Activated CD4-positive, alpha-beta T cell treated with anti-CD3 and anti-CD28 coated beads, Interleukin-2, amount 10 ng/mL, durations not matched to agents 24 days and 14 days (primary cell): ENCODE results near the gene CD6. TPM values are rescaled to one million over a fixed set of nuclear protein-coding genes. Genes with fewer than 3 reads are reported as not detected.
A peak's percentile ranks its signal among the peaks of the same experiment; 100 is the strongest.

Experiments
- DNase-seq: peaks from one replicate; pipeline ENCODE4 v3.0.0; 2022
- H3K27ac Mint-ChIP-seq: one replicate; pipeline ENCODE4 v1.8.0; 2022; ENCODE audit warnings: mild to moderate bottlenecking, mixed read lengths
- H3K27me3 Mint-ChIP-seq: one replicate; pipeline ENCODE4 v1.8.0; 2022; ENCODE audit warnings: mixed read lengths
- H3K36me3 Mint-ChIP-seq: one replicate; pipeline ENCODE4 v1.8.0; 2022; ENCODE audit warnings: low read depth, mild to moderate bottlenecking, mixed read lengths
- H3K4me1 Mint-ChIP-seq: one replicate; pipeline ENCODE4 v1.8.0; 2021; ENCODE audit warnings: mixed read lengths
- H3K4me3 Mint-ChIP-seq: one replicate; pipeline ENCODE4 v1.8.0; 2022; ENCODE audit warnings: mild to moderate bottlenecking, moderate library complexity, mixed read lengths
- H3K9me3 Mint-ChIP-seq: one replicate; pipeline ENCODE4 v1.8.0; 2021; ENCODE audit warnings: mixed read lengths
- intact Hi-C: fragments of 100-400 bp; cut with micrococcal nuclease; formaldehyde crosslinking; loops from one replicate; pipeline ENCODE4 v1.15.1; 2023
- total RNA-seq: library from RNA; stranded (reverse); gene quantifications from 2 replicates; pipeline ENCODE4 v1.2.3, GENCODE V29; 2022

Gene CD6
- total RNA-seq, 1 donor from 2014 or later, result 421 TPM

DNA sequence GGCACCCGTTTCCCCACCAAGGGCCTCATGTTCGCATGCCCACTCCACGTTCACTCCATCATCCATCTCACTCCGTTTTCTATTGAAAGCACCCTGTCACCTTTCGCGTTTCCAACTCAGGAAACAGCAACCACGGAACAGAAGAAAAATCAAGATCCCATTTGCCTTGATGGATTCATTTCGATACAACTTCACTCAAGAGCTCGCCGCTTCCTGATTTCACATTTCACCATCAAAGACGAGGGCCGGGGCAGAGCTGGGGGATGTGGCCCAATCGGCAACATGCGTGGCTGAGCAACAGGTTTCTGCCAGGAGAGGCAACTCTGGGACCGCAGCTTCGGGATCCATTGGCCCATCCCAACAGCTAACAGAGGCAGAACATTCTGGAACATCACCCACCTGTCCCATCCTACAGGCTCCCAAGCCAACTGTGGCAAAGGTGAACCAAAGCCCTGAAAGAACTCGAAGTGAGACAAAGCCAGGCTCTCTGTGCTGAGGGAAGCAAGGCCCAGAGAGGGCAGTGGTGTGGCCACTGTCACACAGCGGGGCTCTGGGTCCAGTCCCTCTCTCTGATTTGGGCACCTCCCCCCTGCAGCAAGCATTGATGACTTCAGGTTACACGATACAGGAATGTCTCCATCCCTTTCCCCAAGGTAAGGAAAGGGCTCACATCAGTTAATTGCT, 94.6 kb downstream of the CD6 start:
- peak overlapping the region; percentile 84 for H3K27ac Mint-ChIP-seq
- H3K4me3 Mint-ChIP-seq, result peak overlapping the region; percentile 65
- no peaks in the 10 kb centered on the region for H3K9me3 Mint-ChIP-seq
- peaks cover 73% of the 10 kb centered on the region for H3K36me3 Mint-ChIP-seq
- intact Hi-C loops, result no loop called here
- peaks cover 76% of the 10 kb centered on the region for H3K4me1 Mint-ChIP-seq
- peaks cover 2% of the 10 kb centered on the region for H3K27me3 Mint-ChIP-seq
- DNase-seq, result peak; percentile 87

DNA sequence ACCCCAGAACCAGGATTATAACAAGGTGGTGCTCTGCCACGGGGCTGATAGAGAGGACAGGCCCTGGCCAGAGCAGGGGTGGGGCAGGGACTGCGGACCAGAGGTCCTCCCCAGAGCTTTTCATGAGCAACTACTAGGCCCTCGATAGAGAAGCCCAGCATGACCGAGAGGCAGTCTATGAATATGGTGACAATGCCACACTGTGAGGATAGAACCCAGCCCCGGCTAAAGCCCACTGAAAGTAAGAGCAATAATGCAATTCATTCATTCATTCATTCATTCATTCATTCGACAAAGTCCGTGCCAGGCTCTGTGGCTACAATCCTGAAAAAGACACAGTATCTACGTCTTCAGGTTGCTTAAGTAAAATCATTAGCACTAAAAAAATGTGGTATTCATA, 95.2 kb downstream of the CD6 start:
- H3K4me3 Mint-ChIP-seq, result peak overlapping the region; percentile 65
- H3K36me3 Mint-ChIP-seq, result peaks cover 77% of the 10 kb centered on the region
- no peak for DNase-seq
- intact Hi-C loops, result no loop called here
- H3K9me3 Mint-ChIP-seq, result no peaks in the 10 kb centered on the region
- no peaks in the 10 kb centered on the region for H3K27me3 Mint-ChIP-seq
- peaks cover 78% of the 10 kb centered on the region for H3K4me1 Mint-ChIP-seq
- peak overlapping the region; percentile 84 for H3K27ac Mint-ChIP-seq

DNA sequence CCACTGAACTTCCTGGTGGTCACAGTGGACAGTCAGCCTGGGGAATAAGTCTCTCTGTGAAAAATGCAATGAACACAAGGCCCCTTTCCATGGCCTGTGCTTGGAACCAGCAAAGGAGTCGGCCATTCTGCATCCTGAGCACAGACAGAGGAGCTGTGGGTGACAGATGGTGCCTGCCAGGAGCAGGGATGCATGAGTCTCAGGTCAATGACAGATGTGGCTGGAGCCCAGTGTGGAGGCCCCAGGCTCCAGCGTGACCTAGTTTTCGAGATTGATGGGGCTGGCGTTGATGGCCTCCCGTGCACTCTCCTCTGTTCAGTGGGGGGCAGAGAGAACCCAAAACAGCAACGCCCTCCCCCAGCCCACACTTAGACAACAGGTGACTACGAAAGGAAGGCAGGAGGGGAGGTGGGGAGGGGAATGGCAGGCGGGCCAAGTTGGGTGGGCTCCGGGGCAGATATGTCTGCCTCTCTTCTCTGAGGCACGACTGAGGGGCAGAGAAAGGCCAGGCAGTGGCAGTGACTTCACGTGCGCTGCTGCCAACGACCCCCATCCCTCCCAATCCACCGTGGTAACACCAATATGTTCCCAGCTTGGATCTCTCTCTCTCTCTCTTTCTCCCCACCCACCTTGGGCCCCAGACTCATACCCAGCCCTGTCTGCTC, 96.4 kb downstream of the CD6 start:
- peaks cover 81% of the 10 kb centered on the region for H3K4me1 Mint-ChIP-seq
- H3K27ac Mint-ChIP-seq, result no peak overlapping the region
- no peak overlapping the region for H3K4me3 Mint-ChIP-seq
- H3K36me3 Mint-ChIP-seq, result peaks cover 78% of the 10 kb centered on the region
- no peak for DNase-seq
- intact Hi-C loops, result no loop called here
- no peaks in the 10 kb centered on the region for H3K27me3 Mint-ChIP-seq
- no peaks in the 10 kb centered on the region for H3K9me3 Mint-ChIP-seq

DNA sequence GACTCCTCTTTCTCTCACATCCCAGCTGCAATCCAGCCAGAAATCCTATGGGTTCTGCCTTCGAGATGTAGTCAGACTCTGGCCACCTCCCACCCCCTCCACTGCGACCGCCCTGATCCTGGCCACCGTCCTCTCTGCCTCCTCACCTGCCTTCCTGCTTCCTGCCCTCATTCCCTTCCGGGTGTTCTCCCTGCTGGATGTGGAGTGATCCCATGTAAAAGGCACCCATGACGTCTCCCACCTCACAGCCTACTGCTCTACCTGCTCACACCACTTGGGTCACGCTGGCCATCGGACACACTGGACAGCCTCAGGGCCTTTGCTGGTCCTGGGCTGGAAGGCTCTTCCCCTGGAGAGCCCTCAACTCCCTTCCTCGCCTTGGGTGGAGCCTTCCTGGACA, 97.1 kb downstream of the CD6 start:
- H3K4me3 Mint-ChIP-seq, result no peak overlapping the region
- intact Hi-C loops, result no loop called here
- no peaks in the 10 kb centered on the region for H3K27me3 Mint-ChIP-seq
- H3K4me1 Mint-ChIP-seq, result peaks cover 77% of the 10 kb centered on the region
- H3K27ac Mint-ChIP-seq, result no peak overlapping the region
- no peaks in the 10 kb centered on the region for H3K9me3 Mint-ChIP-seq
- no peak for DNase-seq
- H3K36me3 Mint-ChIP-seq, result peaks cover 73% of the 10 kb centered on the region

DNA sequence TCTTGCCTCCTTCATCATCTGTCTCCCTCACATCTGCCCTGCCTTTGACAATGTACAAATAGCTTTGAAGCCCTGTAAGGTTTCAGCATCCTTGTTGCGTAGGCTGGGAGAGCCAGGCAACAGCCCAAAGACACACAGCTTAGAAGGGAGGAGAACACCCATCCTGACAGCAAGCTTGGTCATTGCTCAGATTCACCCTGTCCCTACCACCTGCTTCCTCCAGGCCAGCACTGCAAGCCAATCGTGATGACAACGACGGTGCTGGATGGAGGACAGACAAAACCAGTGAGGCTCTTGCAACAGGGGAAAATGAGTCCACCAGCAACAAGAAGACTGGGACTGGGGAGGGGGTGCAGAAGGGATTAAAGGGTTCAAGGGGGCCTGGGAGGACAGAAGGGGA, 97.9 kb downstream of the CD6 start:
- DNase-seq, result no peak
- Mint-ChIP-seq H3K36me3 (peaks cover 73% of the 10 kb centered on the region), H3K27me3 (no peaks in the 10 kb centered on the region), H3K9me3 (no peaks in the 10 kb centered on the region), H3K4me1 (peaks cover 81% of the 10 kb centered on the region), H3K4me3 (no peak overlapping the region), H3K27ac (peak overlapping the region; percentile 29)
- intact Hi-C loops, result no loop called here

Other genes with a start within 250 kb of the CD6 start
- not detected in 2 replicates for gene MS4A18, start 247.0 kb upstream of the CD6 start, total RNA-seq
- gene MS4A15, start 214.8 kb upstream of the CD6 start, total RNA-seq, result not detected in 2 replicates
- not detected in 2 replicates for gene MS4A10, start 186.3 kb upstream of the CD6 start, total RNA-seq
- 90.0 and 91.3 TPM in 2 replicates for gene CCDC86, start 129.6 kb upstream of the CD6 start, total RNA-seq
- gene PTGDR2, start 115.7 kb upstream of the CD6 start, total RNA-seq, result 0.14 and 0.19 TPM in 2 replicates
- gene ZP1, start 104.1 kb upstream of the CD6 start, total RNA-seq, result not detected in 2 replicates
- 219 TPM in 2 replicates for gene PRPF19, start 65.1 kb upstream of the CD6 start, total RNA-seq
- gene TMEM109, start 57.5 kb upstream of the CD6 start, total RNA-seq, result 144 and 147 TPM in 2 replicates
- gene TMEM132A, start 47.2 kb upstream of the CD6 start, total RNA-seq, result 2.3 and 3.5 TPM in 2 replicates
- 3.0 and 4.0 TPM in 2 replicates for gene SLC15A3, start 19.5 kb upstream of the CD6 start, total RNA-seq
- 368 and 385 TPM in 2 replicates for gene CD5, start 130.8 kb downstream of the CD6 start, total RNA-seq
- 13.3 and 13.7 TPM in 2 replicates for gene VPS37C, start 189.7 kb downstream of the CD6 start, total RNA-seq
- gene PGA3, start 231.8 kb downstream of the CD6 start, total RNA-seq, result not detected in 2 replicates